ENCODE results near the gene IL6ST. TPM values are rescaled to one million over a fixed set of nuclear protein-coding genes. Genes with fewer than 3 reads are reported as not detected.
"Not testable (repeated sequence)": the region's sequence is repeated elsewhere in the genome, so short reads cannot be mapped to it uniquely, and the experiment has no call there.

The IL6ST gene
- total and polyA plus RNA-seq, 12 donors, result 39.0 to 659 (median 292) TPM

DNA sequence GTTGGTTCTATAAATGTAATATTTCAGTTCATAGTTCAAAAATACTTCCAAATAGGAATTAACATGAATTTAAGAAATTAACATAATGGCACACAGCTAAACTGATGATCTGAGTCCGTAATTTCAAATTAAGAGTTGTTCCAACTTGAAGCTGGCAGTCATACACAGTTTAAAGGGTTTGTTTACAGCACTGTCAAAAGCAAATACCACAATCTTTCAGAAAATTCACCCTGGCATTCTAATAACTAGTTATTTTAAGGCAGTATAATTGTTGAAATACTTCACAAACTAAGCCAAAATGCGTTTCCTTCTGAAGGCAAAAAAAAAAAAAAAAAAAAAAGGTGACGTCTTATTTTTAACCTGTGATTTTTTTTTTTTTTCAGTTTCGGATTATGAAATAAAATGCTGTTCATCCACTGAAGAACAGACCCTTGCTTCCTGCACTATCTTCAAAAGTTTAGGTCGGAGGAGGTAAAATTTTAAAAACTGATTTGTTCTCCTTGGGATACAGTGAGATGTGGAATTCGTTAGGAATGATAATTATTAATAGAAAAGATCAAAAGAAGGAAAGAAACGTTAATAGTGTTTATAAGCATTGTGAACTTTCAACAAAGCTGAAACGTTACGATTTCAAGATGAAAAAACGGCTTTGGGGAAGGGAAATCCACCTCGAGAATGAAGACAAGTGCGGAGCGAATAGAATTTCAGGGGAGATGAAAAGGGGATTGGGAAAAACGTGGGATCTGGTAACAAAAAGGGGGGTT is 850 bp downstream of the IL6ST start:
- no peak for TF ChIP-seq POLR2A (IDR thresholded peaks at IDR 0.05)
- TF ChIP-seq, protein P1, sequence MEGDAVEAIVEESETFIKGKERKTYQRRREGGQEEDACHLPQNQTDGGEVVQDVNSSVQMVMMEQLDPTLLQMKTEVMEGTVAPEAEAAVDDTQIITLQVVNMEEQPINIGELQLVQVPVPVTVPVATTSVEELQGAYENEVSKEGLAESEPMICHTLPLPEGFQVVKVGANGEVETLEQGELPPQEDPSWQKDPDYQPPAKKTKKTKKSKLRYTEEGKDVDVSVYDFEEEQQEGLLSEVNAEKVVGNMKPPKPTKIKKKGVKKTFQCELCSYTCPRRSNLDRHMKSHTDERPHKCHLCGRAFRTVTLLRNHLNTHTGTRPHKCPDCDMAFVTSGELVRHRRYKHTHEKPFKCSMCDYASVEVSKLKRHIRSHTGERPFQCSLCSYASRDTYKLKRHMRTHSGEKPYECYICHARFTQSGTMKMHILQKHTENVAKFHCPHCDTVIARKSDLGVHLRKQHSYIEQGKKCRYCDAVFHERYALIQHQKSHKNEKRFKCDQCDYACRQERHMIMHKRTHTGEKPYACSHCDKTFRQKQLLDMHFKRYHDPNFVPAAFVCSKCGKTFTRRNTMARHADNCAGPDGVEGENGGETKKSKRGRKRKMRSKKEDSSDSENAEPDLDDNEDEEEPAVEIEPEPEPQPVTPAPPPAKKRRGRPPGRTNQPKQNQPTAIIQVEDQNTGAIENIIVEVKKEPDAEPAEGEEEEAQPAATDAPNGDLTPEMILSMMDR (IDR thresholded peaks at IDR 0.05), result no peak
- no peaks in the 10 kb centered on the region for H3K36me3 ChIP-seq (replicated peaks in 1 of 2)
- H3K9me3 ChIP-seq (replicated peaks in 1 of 3), result no peaks in the 10 kb centered on the region
- peak overlapping the region; percentile 33 to 83 (median 55) for H3K4me3 ChIP-seq
- no peaks in the 10 kb centered on the region for H3K27me3 ChIP-seq
- DNase-seq, result no peak
- WGBS, 4 donors, result 0 to 1% (median 0%) methylated on average over 14 of the region's 14 CpGs
- H3K4me1 ChIP-seq (replicated peaks in 1 of 2), result peaks cover 35 to 48% of the 10 kb centered on the region in 2 donors
- peak overlapping the region; percentile 90 to 99 (median 99) for H3K27ac ChIP-seq
- intact Hi-C loops (cut with DNase I), result no loop called here

DNA sequence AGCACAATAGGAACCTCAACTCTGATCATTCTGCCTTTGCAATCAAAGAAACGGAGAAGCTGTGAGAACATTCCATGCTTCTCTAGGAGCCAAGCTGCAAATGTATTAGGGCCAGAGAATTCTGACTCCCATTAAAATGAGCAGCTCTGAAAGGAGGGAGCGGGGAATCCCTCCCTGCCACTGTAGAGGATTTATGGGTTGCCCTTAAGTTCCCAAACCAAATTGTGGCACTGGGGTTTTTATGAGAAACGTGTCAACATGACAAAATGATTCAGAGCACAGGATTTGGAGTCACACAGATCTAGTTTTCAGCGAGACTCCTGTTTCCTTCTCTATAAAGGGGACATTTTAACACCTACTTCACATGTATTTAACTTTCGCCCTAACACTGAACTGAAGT is 1.8 kb downstream of the IL6ST start:
- peak; percentile 30 to 59 (median 37) for DNase-seq
- no peaks in the 10 kb centered on the region for H3K36me3 ChIP-seq (replicated peaks in 1 of 2)
- peak overlapping the region in 2 of 4 donors; percentile 71 to 83 for H3K4me3 ChIP-seq
- H3K4me1 ChIP-seq (replicated peaks in 1 of 2), result peaks cover 35 to 55% of the 10 kb centered on the region in 2 donors
- no peaks in the 10 kb centered on the region for H3K27me3 ChIP-seq
- H3K27ac ChIP-seq, result peak overlapping the region; percentile 90 to 99 (median 99)
- intact Hi-C loops (cut with DNase I), result no loop called here
- 9 to 16% (median 14%) methylated on average over 5 of the region's 5 CpGs for WGBS, 4 donors
- TF ChIP-seq, protein P1 (IDR thresholded peaks at IDR 0.05), result no peak
- TF ChIP-seq POLR2A (IDR thresholded peaks at IDR 0.05), result peak in 1 of 2 donors; percentile 36
- H3K9me3 ChIP-seq (replicated peaks in 1 of 3), result no peaks in the 10 kb centered on the region

DNA sequence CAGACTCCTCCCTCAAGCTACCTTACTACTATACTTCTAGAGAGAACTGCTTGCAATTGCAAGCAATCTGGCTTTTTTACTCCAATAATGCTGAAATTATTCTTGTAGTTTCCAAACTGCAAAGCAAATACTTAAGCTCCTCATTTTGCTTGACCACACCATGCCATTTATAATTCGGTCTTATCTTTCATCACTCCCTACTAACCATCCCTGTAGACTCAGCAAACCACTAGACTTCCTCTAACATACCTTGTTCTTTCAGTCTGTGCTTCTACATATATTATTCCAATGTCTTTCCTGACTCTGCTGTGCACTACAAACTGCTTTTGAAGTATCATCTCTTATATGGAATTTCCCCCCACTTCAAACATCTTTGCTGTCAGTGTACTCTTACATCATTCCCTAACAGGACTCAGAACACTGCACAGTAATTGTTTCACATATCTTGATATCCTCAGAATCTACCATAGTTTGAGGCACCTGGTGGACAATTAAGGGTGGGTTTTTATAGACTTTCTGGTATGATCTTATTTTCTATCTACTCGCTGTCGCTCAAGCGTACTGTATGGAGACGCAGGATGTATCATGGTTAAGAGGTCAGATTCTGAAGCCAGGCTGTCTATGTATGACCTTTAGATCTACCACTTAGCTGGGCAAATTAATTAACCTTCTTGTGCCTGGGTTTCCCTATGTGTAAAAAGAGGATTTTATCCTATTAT is 2.8 kb downstream of the IL6ST start:
- peak in 1 of 2 donors; percentile 12 for TF ChIP-seq POLR2A (IDR thresholded peaks at IDR 0.05)
- TF ChIP-seq, protein P1 (IDR thresholded peaks at IDR 0.05), result no peak
- H3K27ac ChIP-seq, result peak overlapping the region in 3 of 5 donors; percentile 99
- H3K27me3 ChIP-seq, result no peaks in the 10 kb centered on the region
- intact Hi-C loops (cut with DNase I), result no loop called here
- H3K4me1 ChIP-seq (replicated peaks in 1 of 2), result peaks cover 35 to 62% of the 10 kb centered on the region in 2 donors
- no peak for DNase-seq
- H3K36me3 ChIP-seq (replicated peaks in 1 of 2), result peaks cover 0 to 1% of the 10 kb centered on the region in 2 donors
- no peaks in the 10 kb centered on the region for H3K9me3 ChIP-seq (replicated peaks in 1 of 3)
- 59 to 63% (median 61%) methylated on average over 5 of the region's 5 CpGs for WGBS, 4 donors
- H3K4me3 ChIP-seq, result peak overlapping the region in 1 of 4 donors; percentile 83

DNA sequence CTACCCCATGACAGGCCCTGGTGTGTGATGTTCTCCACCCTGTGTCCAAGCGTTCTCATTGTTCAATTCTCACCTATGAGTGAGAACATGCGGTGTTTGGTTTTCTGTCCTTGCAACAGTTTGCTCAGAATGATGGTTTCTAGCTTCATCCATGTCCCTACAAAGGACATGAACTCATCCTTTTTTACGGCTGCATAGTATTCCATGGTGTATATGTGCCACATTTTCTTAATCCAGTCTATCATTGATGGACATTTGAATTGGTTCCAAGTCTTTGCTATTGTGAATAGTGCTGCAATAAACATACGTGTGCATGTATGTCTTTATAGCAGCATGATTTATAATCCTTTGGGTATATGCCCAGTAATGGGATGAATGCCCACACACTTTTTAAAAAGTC is 3.9 kb downstream of the IL6ST start:
- H3K27me3 ChIP-seq; DNase-seq; intact Hi-C loops (cut with DNase I); H3K27ac ChIP-seq; H3K9me3 ChIP-seq (replicated peaks in 1 of 3); H3K36me3 ChIP-seq (replicated peaks in 1 of 2): not testable (repeated sequence)
- WGBS, 4 donors, result 82 to 88% (median 86%) methylated on average over 4 of the region's 4 CpGs
- H3K4me1 ChIP-seq (replicated peaks in 1 of 2), result peaks cover 29 to 62% of the 10 kb centered on the region in 2 donors
- peak overlapping the region in 1 of 4 donors; percentile 83 for H3K4me3 ChIP-seq

Data from adrenal gland (tissue), 12 donors.